Natural killer cell (primary cell): ENCODE results near the gene CSAD. TPM values are rescaled to one million over a fixed set of nuclear protein-coding genes. Genes with fewer than 3 reads are reported as not detected.
"Not testable (repeated sequence)": the region's sequence is repeated elsewhere in the genome, so short reads cannot be mapped to it uniquely, and the experiment has no call there.

Experiments
- ATAC-seq, 3 donors: fragments of 150-1000 bp in 2 of 3; fragments of 200-7000 bp in 1 of 3; cut with Tn5 transposase; 1 replicate in 1 of 3; 2 replicates in 2 of 3; pipeline ENCODE4 v1.10.0; 2021; ENCODE audit warnings: mild to moderate bottlenecking in 2 of 3, moderate library complexity in 2 of 3
- DNase-seq, 2 donors: peaks; one replicate each; pipeline versions ENCODE4 v3.0.0 to v3.0.0-alpha.2; 2013 to 2021; ENCODE audit warnings: mixed read lengths in 1 of 2
- H3K27ac ChIP-seq: one replicate; pipeline ENCODE4 v1.5.1; 2013; ENCODE audit warnings: mild to moderate bottlenecking, low read length
- H3K27me3 ChIP-seq: one replicate; pipeline ENCODE4 v1.6.1; 2013; ENCODE audit warnings: low read length; ENCODE audit not compliant: control insufficient read depth, insufficient read depth
- H3K36me3 ChIP-seq: one replicate; pipeline ENCODE4 v1.6.1; 2013; ENCODE audit warnings: low read length; ENCODE audit not compliant: control insufficient read depth, insufficient read depth
- H3K4me1 ChIP-seq: one replicate; pipeline ENCODE4 v1.6.1; 2013; ENCODE audit warnings: low read length; ENCODE audit not compliant: control insufficient read depth, insufficient read depth
- H3K4me3 ChIP-seq: one replicate; pipeline ENCODE4 v1.5.1; 2013; ENCODE audit warnings: low read length
- H3K9me3 ChIP-seq: one replicate; pipeline ENCODE4 v1.6.1; 2013; ENCODE audit warnings: low read length; ENCODE audit not compliant: control insufficient read depth, insufficient read depth
- H3K27ac Mint-ChIP-seq, 2 donors: one replicate each; pipeline ENCODE4 v1.8.0; 2022; ENCODE audit warnings: mild to moderate bottlenecking in 2 of 2, mixed read lengths in 2 of 2, moderate library complexity in 1 of 2
- H3K27me3 Mint-ChIP-seq, 2 donors: one replicate each; pipeline ENCODE4 v1.8.0; 2022; ENCODE audit warnings: low read depth in 2 of 2, mixed read lengths in 2 of 2
- H3K36me3 Mint-ChIP-seq: one replicate; pipeline ENCODE4 v1.8.0; 2022; ENCODE audit warnings: mixed read lengths
- H3K4me1 Mint-ChIP-seq, 2 donors: one replicate each; pipeline ENCODE4 v1.8.0; 2022; ENCODE audit warnings: mixed read lengths in 2 of 2
- H3K4me3 Mint-ChIP-seq: one replicate; pipeline ENCODE4 v1.8.0; 2022; ENCODE audit warnings: mild to moderate bottlenecking, moderate library complexity, mixed read lengths
- H3K9me3 Mint-ChIP-seq, 2 donors: one replicate each; pipeline ENCODE4 v1.8.0; 2022; ENCODE audit warnings: mixed read lengths in 2 of 2
- CTCF ChIP-seq: fragments of 200-600 bp; IDR thresholded peaks from one replicate; pipeline ENCODE4 v1.8.0; 2022; ENCODE audit warnings: antibody characterized with exemption
- WGBS: methylation state at CpG from one replicate; pipeline ENCODE4 v1.1.7; 2013; ENCODE audit warnings: missing lambda C conversion rate; ENCODE audit not compliant: insufficient coverage; 5-methylcytosine and 5-hydroxymethylcytosine counted together
- intact Hi-C: fragments of 100-400 bp; cut with micrococcal nuclease; formaldehyde crosslinking; loops from one replicate; pipeline ENCODE4 v1.14.2; 2022
- total RNA-seq, 4 donors: library from RNA; stranded (reverse); fragments of 120-200 nt in 1 of 4; gene quantifications; one replicate each; pipeline versions ENCODE4 v1.2.3 to v1.2.4, GENCODE V29; 2013 to 2022

The CSAD gene
- total RNA-seq, 3 donors from 2014 or later (not counting 1 experiment from before 2014, with no cell fraction given) = 50.8 to 54.4 (median 53.0) TPM

- Histone ChIP-seq H3K27ac (no peak overlapping the region), H3K4me3 (no peak overlapping the region), H3K4me1 (peaks cover 74% of the 10 kb centered on the region), H3K9me3 (no peaks in the 10 kb centered on the region), H3K27me3 (no peaks in the 10 kb centered on the region), H3K36me3 (peaks cover 10% of the 10 kb centered on the region)
- Mint-ChIP-seq H3K4me3 (peak overlapping the region; percentile 29), H3K4me1 (peaks cover 70 to 80% of the 10 kb centered on the region in 2 donors), H3K36me3 (peaks cover 6% of the 10 kb centered on the region), H3K27ac (no peak overlapping the region), H3K27me3 (no peaks in the 10 kb centered on the region), H3K9me3 (no peaks in the 10 kb centered on the region)
- intact Hi-C loops = loop anchor here (10.0 kb wide), 1 partner anchor 300 kb away; the partner anchor contains the start of genes NPFF and TARBP2
- DNase-seq (no peak), ATAC-seq (no peak)
- 100% methylated on average over 1 of the region's 1 CpG for WGBS
- no peak for TF ChIP-seq CTCF
These were observed 23.6 kb upstream of the CSAD start for GRCh38 chr12:53204351-53204750.

- H3K36me3 ChIP-seq = peaks cover 12% of the 10 kb centered on the region
- H3K27me3 ChIP-seq, H3K36me3 Mint-ChIP-seq, H3K27me3 Mint-ChIP-seq, H3K4me3 Mint-ChIP-seq, DNase-seq, H3K27ac ChIP-seq, H3K9me3 Mint-ChIP-seq, ATAC-seq, H3K27ac Mint-ChIP-seq, H3K9me3 ChIP-seq, H3K4me3 ChIP-seq: not testable (repeated sequence)
- WGBS = 63% methylated on average over 7 of the region's 7 CpGs
- peaks cover 67 to 79% of the 10 kb centered on the region in 2 donors for H3K4me1 Mint-ChIP-seq
- intact Hi-C loops = loop anchor here (10.0 kb wide), 1 partner anchor 302 kb away; the partner anchor contains the start of genes NPFF and TARBP2
- peaks cover 71% of the 10 kb centered on the region for H3K4me1 ChIP-seq
These were observed 21.6 kb upstream of the CSAD start for GRCh38 chr12:53202316-53202715.

GRCh38 chr12:53201639-53202038 lies 20.9 kb upstream of the CSAD start:
- H3K27me3 Mint-ChIP-seq = no peaks in the 10 kb centered on the region
- H3K4me1 ChIP-seq = peaks cover 70% of the 10 kb centered on the region
- no peak overlapping the region for H3K4me3 Mint-ChIP-seq
- no peaks in the 10 kb centered on the region for H3K27me3 ChIP-seq
- no peak for DNase-seq
- no peak overlapping the region for H3K27ac ChIP-seq
- H3K4me1 Mint-ChIP-seq = peaks cover 60 to 78% of the 10 kb centered on the region in 2 donors
- H3K36me3 ChIP-seq = peaks cover 19% of the 10 kb centered on the region
- intact Hi-C loops = loop anchor here (2.0 to 10.0 kb wide), 2 partner anchors 21 to 303 kb away; partner anchors contain the start of genes CSAD, NPFF, TARBP2 and ZNF740
- H3K4me3 ChIP-seq = no peak overlapping the region
- no peaks in the 10 kb centered on the region for H3K9me3 Mint-ChIP-seq
- no peak for TF ChIP-seq CTCF
- WGBS = 87% methylated on average over 4 of the region's 4 CpGs
- no peak for ATAC-seq
- H3K9me3 ChIP-seq = no peaks in the 10 kb centered on the region
- no peak overlapping the region for H3K27ac Mint-ChIP-seq
- H3K36me3 Mint-ChIP-seq = peaks cover 6% of the 10 kb centered on the region

GRCh38 chr12:53201177-53201541 lies 20.4 kb upstream of the CSAD start:
- H3K27ac Mint-ChIP-seq = peak overlapping the region; percentile 63 to 69
- ATAC-seq = no peak
- peaks cover 65% of the 10 kb centered on the region for H3K4me1 ChIP-seq
- H3K9me3 ChIP-seq = no peaks in the 10 kb centered on the region
- H3K4me1 Mint-ChIP-seq = peaks cover 56 to 77% of the 10 kb centered on the region in 2 donors
- DNase-seq = no peak
- intact Hi-C loops = loop anchor here (2.0 to 10.0 kb wide), 2 partner anchors 20 to 304 kb away; partner anchors contain the start of genes CSAD, NPFF, TARBP2 and ZNF740
- H3K4me3 ChIP-seq = no peak overlapping the region
- peak overlapping the region; percentile 0 for H3K27ac ChIP-seq
- H3K36me3 Mint-ChIP-seq = peaks cover 6% of the 10 kb centered on the region
- no peak for TF ChIP-seq CTCF
- H3K36me3 ChIP-seq = peaks cover 24% of the 10 kb centered on the region
- no peaks in the 10 kb centered on the region for H3K27me3 Mint-ChIP-seq
- no peaks in the 10 kb centered on the region for H3K9me3 Mint-ChIP-seq
- WGBS = 46% methylated on average over 1 of the region's 1 CpG
- no peaks in the 10 kb centered on the region for H3K27me3 ChIP-seq
- H3K4me3 Mint-ChIP-seq = peak overlapping the region; percentile 82
